Erythroblast (primary cell): Measurements from ENCODE around the gene NRTN.

Source experiments
- GATA1 ChIP-seq: IDR thresholded peaks from 2 replicates; pipeline ENCODE4 v1.6.1; 2011; ENCODE audit warnings: low read depth, mild to moderate bottlenecking, control low read depth, low read length, moderate library complexity
- POLR2A ChIP-seq: IDR thresholded peaks from 2 replicates; pipeline ENCODE4 v1.6.1; 2011; ENCODE audit warnings: mild to moderate bottlenecking, low read length

GRCh38 chr19:5850743-5851293, 46.0 kb downstream of the NRTN start:
- TF ChIP-seq POLR2A = no peak
- no peak for TF ChIP-seq GATA1
